ENCODE results near the gene AFF3. TPM values are rescaled to one million over a fixed set of nuclear protein-coding genes. Genes with fewer than 3 reads are reported as not detected.

The AFF3 gene
- total RNA-seq, 1 donor from 2014 or later: 12.2 TPM

- H3K36me3 Mint-ChIP-seq (ENCODE audit: low read depth, unreplicated experiment): no peaks in the 10 kb centered on the region
- no peaks in the 10 kb centered on the region for H3K4me1 Mint-ChIP-seq (ENCODE audit: unreplicated experiment)
- no peak overlapping the region for H3K27ac Mint-ChIP-seq (ENCODE audit: unreplicated experiment)
- no peak for TF ChIP-seq CTCF (IDR thresholded peaks at IDR 0.05; ENCODE audit: unreplicated experiment)
- H3K27me3 Mint-ChIP-seq (ENCODE audit: unreplicated experiment): peaks cover 2% of the 10 kb centered on the region
- no peaks in the 10 kb centered on the region for H3K9me3 Mint-ChIP-seq (ENCODE audit: unreplicated experiment)
- no peak for DNase-seq (ENCODE audit: low spot score)
- no peak overlapping the region for H3K4me3 Mint-ChIP-seq (ENCODE audit: unreplicated experiment)
Observed at GRCh38 chr2:99765731-99766318, 376.6 kb downstream of the AFF3 start.

GRCh38 chr2:99763764-99764163, 378.6 kb downstream of the AFF3 start:
- Mint-ChIP-seq H3K27me3 (ENCODE audit: unreplicated experiment) (peaks cover 2% of the 10 kb centered on the region), H3K4me1 (ENCODE audit: unreplicated experiment) (no peaks in the 10 kb centered on the region), H3K9me3 (ENCODE audit: unreplicated experiment) (no peaks in the 10 kb centered on the region), H3K4me3 (ENCODE audit: unreplicated experiment) (no peak overlapping the region), H3K27ac (ENCODE audit: unreplicated experiment) (no peak overlapping the region), H3K36me3 (ENCODE audit: low read depth, unreplicated experiment) (no peaks in the 10 kb centered on the region)
- no peak for DNase-seq (ENCODE audit: low spot score)
- TF ChIP-seq CTCF (IDR thresholded peaks at IDR 0.05; ENCODE audit: unreplicated experiment): no peak

GRCh38 chr2:99762714-99763113, 379.7 kb downstream of the AFF3 start:
- no peak for DNase-seq (ENCODE audit: low spot score)
- no peak for TF ChIP-seq CTCF (IDR thresholded peaks at IDR 0.05; ENCODE audit: unreplicated experiment)
- H3K4me1 Mint-ChIP-seq (ENCODE audit: unreplicated experiment): no peaks in the 10 kb centered on the region
- H3K27ac Mint-ChIP-seq (ENCODE audit: unreplicated experiment): no peak overlapping the region
- no peaks in the 10 kb centered on the region for H3K36me3 Mint-ChIP-seq (ENCODE audit: low read depth, unreplicated experiment)
- peaks cover 2% of the 10 kb centered on the region for H3K27me3 Mint-ChIP-seq (ENCODE audit: unreplicated experiment)
- no peaks in the 10 kb centered on the region for H3K9me3 Mint-ChIP-seq (ENCODE audit: unreplicated experiment)
- H3K4me3 Mint-ChIP-seq (ENCODE audit: unreplicated experiment): no peak overlapping the region

GRCh38 chr2:99757611-99758114, 384.7 kb downstream of the AFF3 start:
- Mint-ChIP-seq H3K27ac (ENCODE audit: unreplicated experiment) (no peak overlapping the region), H3K4me3 (ENCODE audit: unreplicated experiment) (no peak overlapping the region), H3K27me3 (ENCODE audit: unreplicated experiment) (peaks cover 2% of the 10 kb centered on the region), H3K36me3 (ENCODE audit: low read depth, unreplicated experiment) (no peaks in the 10 kb centered on the region), H3K9me3 (ENCODE audit: unreplicated experiment) (no peaks in the 10 kb centered on the region), H3K4me1 (ENCODE audit: unreplicated experiment) (no peaks in the 10 kb centered on the region)
- DNase-seq (ENCODE audit: low spot score): no peak
- TF ChIP-seq CTCF (IDR thresholded peaks at IDR 0.05; ENCODE audit: unreplicated experiment): no peak

GRCh38 chr2:99756059-99756458, 386.3 kb downstream of the AFF3 start:
- H3K27ac Mint-ChIP-seq (ENCODE audit: unreplicated experiment): no peak overlapping the region
- no peak for TF ChIP-seq CTCF (IDR thresholded peaks at IDR 0.05; ENCODE audit: unreplicated experiment)
- DNase-seq (ENCODE audit: low spot score): no peak

More at GRCh38 chr2:99756059-99756458, 386.3 kb downstream of the AFF3 start:
- Mint-ChIP-seq H3K36me3 (ENCODE audit: low read depth, unreplicated experiment) (no peaks in the 10 kb centered on the region), H3K27me3 (ENCODE audit: unreplicated experiment) (no peaks in the 10 kb centered on the region), H3K4me3 (ENCODE audit: unreplicated experiment) (no peak overlapping the region), H3K9me3 (ENCODE audit: unreplicated experiment) (no peaks in the 10 kb centered on the region), H3K4me1 (ENCODE audit: unreplicated experiment) (no peaks in the 10 kb centered on the region)
